RWPE2 (cell line): Measurements from ENCODE around the gene DRGX.

ENCODE experiments used
- ATAC-seq: fragments of 200-7000 bp; cut with Tn5 transposase; 3 replicates; pipeline ENCODE4 v1.9.1; 2021; ENCODE audit warnings: low read depth
- DNase-seq: peaks from one replicate; pipeline ENCODE4 v3.0.0-alpha.2; 2020; ENCODE audit warnings: low spot score
- H3K27ac ChIP-seq: fragments of 450-650 bp; 2 replicates; pipeline ENCODE4 v1.5.1; 2017; ENCODE audit warnings: mild to moderate bottlenecking; ENCODE audit not compliant: poor library complexity, severe bottlenecking
- H3K27me3 ChIP-seq: fragments of 250-450 bp; sonication (Bioruptor Pico); 2 replicates; pipeline ENCODE4 v1.5.1; 2021; ENCODE audit warnings: mild to moderate bottlenecking, moderate library complexity; ENCODE audit not compliant: insufficient read depth, poor library complexity, severe bottlenecking
- H3K36me3 ChIP-seq: fragments of 250-450 bp; sonication (Bioruptor Pico); 2 replicates; pipeline ENCODE4 v1.5.1; 2020; ENCODE audit warnings: low read depth, mild to moderate bottlenecking, moderate library complexity
- H3K4me1 ChIP-seq: fragments of 250-450 bp; sonication (Bioruptor Pico); 2 replicates; pipeline ENCODE4 v1.5.1; 2021; ENCODE audit warnings: mild to moderate bottlenecking, moderate library complexity; ENCODE audit not compliant: insufficient read depth, poor library complexity, severe bottlenecking
- H3K4me3 ChIP-seq: fragments of 250-450 bp; sonication (Bioruptor Pico); 2 replicates; pipeline ENCODE4 v1.5.1; 2021; ENCODE audit warnings: mild to moderate bottlenecking, moderate library complexity; ENCODE audit not compliant: severe bottlenecking
- H3K9me3 ChIP-seq: fragments of 250-450 bp; sonication (Bioruptor Pico); 2 replicates; pipeline ENCODE4 v1.5.1; 2021; ENCODE audit warnings: mild to moderate bottlenecking, moderate library complexity; ENCODE audit not compliant: severe bottlenecking
- CTCF ChIP-seq: fragments of 450-650 bp; IDR thresholded peaks from one replicate; pipeline ENCODE4 v1.5.1; 2017; ENCODE audit warnings: mild to moderate bottlenecking, moderate library complexity; ENCODE audit not compliant: poor library complexity, severe bottlenecking

The DRGX gene

GRCh38 chr10:49395741-49396665 is at the start of gene DRGX:
Gene DRGX (minus strand): TSS chr10:49396089. CDS start chr10:49395440, 649 bp downstream.
- no peak for DNase-seq
- H3K4me1 ChIP-seq = peaks cover 6% of the 10 kb centered on the region
- peaks cover 97% of the 10 kb centered on the region for H3K27me3 ChIP-seq
- H3K36me3 ChIP-seq = no peaks in the 10 kb centered on the region
- ATAC-seq = no peak
- no peak within 1 kb of the TSS for H3K4me3 ChIP-seq
- no peak for TF ChIP-seq CTCF
- H3K9me3 ChIP-seq = no peaks in the 10 kb centered on the region
- no peak within 1 kb of the TSS for H3K27ac ChIP-seq

- Histone ChIP-seq H3K27me3 (no peaks in the 10 kb centered on the region), H3K27ac (no peak overlapping the region), H3K36me3 (no peaks in the 10 kb centered on the region), H3K9me3 (peaks cover 2% of the 10 kb centered on the region), H3K4me1 (no peaks in the 10 kb centered on the region), H3K4me3 (no peak overlapping the region)
- no peak for DNase-seq
- ATAC-seq = no peak
- TF ChIP-seq CTCF = no peak
Observed at GRCh38 chr10:49444349-49444748, 48.5 kb upstream of the DRGX start.

- H3K27ac ChIP-seq = no peak overlapping the region
- H3K4me3 ChIP-seq = no peak overlapping the region
- no peak for TF ChIP-seq CTCF
- H3K27me3 ChIP-seq = no peaks in the 10 kb centered on the region
- no peaks in the 10 kb centered on the region for H3K36me3 ChIP-seq
- DNase-seq (no peak), ATAC-seq (no peak)
- no peaks in the 10 kb centered on the region for H3K4me1 ChIP-seq
- no peaks in the 10 kb centered on the region for H3K9me3 ChIP-seq
Observed at GRCh38 chr10:49442863-49443262, 47.0 kb upstream of the DRGX start.

GRCh38 chr10:49441488-49442476 is 45.9 kb upstream of the DRGX start:
- H3K4me1 ChIP-seq = no peaks in the 10 kb centered on the region
- no peak overlapping the region for H3K4me3 ChIP-seq
- H3K27ac ChIP-seq = no peak overlapping the region
- no peaks in the 10 kb centered on the region for H3K9me3 ChIP-seq
- no peak for TF ChIP-seq CTCF
- ATAC-seq = no peak
- no peaks in the 10 kb centered on the region for H3K27me3 ChIP-seq
- no peaks in the 10 kb centered on the region for H3K36me3 ChIP-seq
- DNase-seq = no peak
